Common myeloid progenitor, CD34-positive (primary cell): ENCODE data around the gene RAD51B.

ENCODE experiments used
- CTCF ChIA-PET: fragments of 350-600 bp; sonication (Branson Sonifier 250); formaldehyde crosslinking; loops from one replicate; lab custom pipeline; 2021; ENCODE audit warnings: antibody characterized with exemption; lab: Charles Lee
- POLR2A ChIA-PET: fragments of 350-600 bp; sonication (Branson Sonifier 250); formaldehyde crosslinking; loops from one replicate; lab custom pipeline; 2021; ENCODE audit warnings: antibody characterized with exemption; lab: Charles Lee
- DNase-seq, 3 donors: peaks; one replicate each; pipeline versions ENCODE4 v3.0.0 to v3.0.0-alpha.2; 2013
- H3K27ac ChIP-seq, 2 experiments: 1 replicate in 1 of 2; 2 replicates in 1 of 2; pipeline ENCODE4 v1.7.0; 2013; ENCODE audit warnings: inconsistent platforms in 2 of 2, low read length in 2 of 2, mild to moderate bottlenecking in 2 of 2, low read depth in 1 of 2, moderate library complexity in 1 of 2; ENCODE audit not compliant: severe bottlenecking in 2 of 2, insufficient read depth in 1 of 2, poor library complexity in 1 of 2
- H3K27me3 ChIP-seq, 5 experiments: replicated peaks in 2 of 5; 1 replicate in 3 of 5; 2 replicates in 2 of 5; pipeline versions ENCODE4 v1.6.1 to v1.7.0; 2013; ENCODE audit warnings: low read length in 4 of 5, mild to moderate bottlenecking in 2 of 5, moderate library complexity in 2 of 5, inconsistent platforms in 1 of 5; ENCODE audit not compliant: insufficient read depth in 5 of 5, control insufficient read depth in 4 of 5
- H3K36me3 ChIP-seq, 4 experiments: 1 replicate in 2 of 4; 2 replicates in 2 of 4; pipeline versions ENCODE4 v1.6.1 to v1.7.0; 2013; ENCODE audit warnings: low read length in 3 of 4, control low read depth in 1 of 4, mild to moderate bottlenecking in 1 of 4; ENCODE audit not compliant: control insufficient read depth in 4 of 4, insufficient read depth in 4 of 4
- H3K4me1 ChIP-seq, 4 experiments: 1 replicate in 3 of 4; 2 replicates in 1 of 4; pipeline versions ENCODE4 v1.6.1 to v1.7.1; 2013; ENCODE audit warnings: low read length in 3 of 4, mild to moderate bottlenecking in 3 of 4, control low read depth in 1 of 4, inconsistent platforms in 1 of 4, moderate library complexity in 1 of 4; ENCODE audit not compliant: control insufficient read depth in 4 of 4, insufficient read depth in 4 of 4; ENCODE audit errors: control extremely low read depth in 1 of 4
- H3K4me3 ChIP-seq, 7 experiments: 1 replicate in 4 of 7; 2 replicates in 3 of 7; pipeline versions ENCODE4 v1.5.1 to v1.7.0; 2013; ENCODE audit warnings: mild to moderate bottlenecking in 7 of 7, low read length in 6 of 7, moderate library complexity in 6 of 7, inconsistent platforms in 2 of 7, low read depth in 2 of 7, control low read depth in 1 of 7; ENCODE audit not compliant: insufficient read depth in 4 of 7, control insufficient read depth in 1 of 7; ENCODE audit errors: extremely low read depth in 1 of 7
- H3K9me3 ChIP-seq, 5 experiments: 1 replicate in 4 of 5; 2 replicates in 1 of 5; pipeline versions ENCODE4 v1.6.1 to v1.7.1; 2013; ENCODE audit warnings: low read length in 4 of 5, mild to moderate bottlenecking in 2 of 5, inconsistent platforms in 1 of 5, low read depth in 1 of 5, moderate library complexity in 1 of 5; ENCODE audit not compliant: control insufficient read depth in 4 of 5, insufficient read depth in 2 of 5; ENCODE audit errors: control extremely low read depth in 1 of 5
- WGBS: methylation state at CpG from one replicate; pipeline ENCODE4 v1.1.5; 2013; ENCODE audit not compliant: insufficient coverage; 5-methylcytosine and 5-hydroxymethylcytosine counted together

The RAD51B gene

DNA sequence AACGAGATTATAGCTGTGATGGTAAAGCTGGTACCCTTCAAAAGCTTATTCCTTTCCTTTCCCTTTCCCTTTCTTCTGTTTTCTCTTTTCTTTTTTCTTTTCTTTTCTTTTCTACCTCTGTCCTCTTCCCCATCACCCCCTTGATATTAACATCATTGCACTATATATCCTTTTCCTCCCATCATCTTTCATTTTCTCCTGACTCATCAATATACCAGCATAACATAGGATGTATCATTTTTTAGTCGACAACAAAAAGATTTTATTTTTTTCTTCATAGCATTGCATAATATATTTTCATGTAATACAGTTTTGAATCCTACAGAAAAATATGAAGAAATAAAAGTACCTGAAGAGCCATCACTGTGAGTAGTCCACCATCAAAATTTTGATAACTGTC lies 230.6 kb downstream of the RAD51B start:
- ChIA-PET POLR2A (no interaction called here), CTCF (interaction anchor here (1.8 kb wide), 1 partner anchor 12 kb away, joined by 4 read pairs; no protein-coding TSS in a partner anchor)
- Histone ChIP-seq H3K27me3 (no peaks in the 10 kb centered on the region), H3K27ac (no peak overlapping the region), H3K4me3 (no peak overlapping the region), H3K9me3 (no peaks in the 10 kb centered on the region), H3K36me3 (no peaks in the 10 kb centered on the region), H3K4me1 (no peaks in the 10 kb centered on the region)
- 100% methylated on average over 1 of the region's 2 CpGs for WGBS
- DNase-seq, result no peak

DNA sequence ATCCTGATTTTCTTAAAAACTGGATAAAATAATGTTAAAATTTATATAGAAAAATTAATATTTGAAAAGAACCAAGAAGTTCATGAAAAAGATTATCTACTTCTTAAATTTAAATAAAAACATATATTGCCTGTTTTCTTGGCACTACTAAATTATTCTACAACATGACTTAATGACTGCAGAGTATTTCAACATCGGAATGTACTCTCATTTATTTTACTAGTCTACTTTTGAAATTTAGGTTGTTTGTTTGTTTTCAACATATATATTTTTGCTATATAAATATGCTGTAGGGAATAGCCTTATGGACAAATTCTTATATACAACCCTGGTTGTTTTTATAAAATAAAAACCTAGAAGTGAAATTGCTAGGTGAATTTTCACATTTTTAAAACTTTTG lies 231.6 kb downstream of the RAD51B start:
- DNase-seq, result no peak
- Histone ChIP-seq H3K4me1 (no peaks in the 10 kb centered on the region), H3K27ac (no peak overlapping the region), H3K4me3 (no peak overlapping the region), H3K9me3 (no peaks in the 10 kb centered on the region), H3K27me3 (no peaks in the 10 kb centered on the region), H3K36me3 (no peaks in the 10 kb centered on the region)
- no CpG with 5 or more reads among the region's 1 CpG for WGBS
- ChIA-PET CTCF (no interaction called here), POLR2A (no interaction called here)

DNA sequence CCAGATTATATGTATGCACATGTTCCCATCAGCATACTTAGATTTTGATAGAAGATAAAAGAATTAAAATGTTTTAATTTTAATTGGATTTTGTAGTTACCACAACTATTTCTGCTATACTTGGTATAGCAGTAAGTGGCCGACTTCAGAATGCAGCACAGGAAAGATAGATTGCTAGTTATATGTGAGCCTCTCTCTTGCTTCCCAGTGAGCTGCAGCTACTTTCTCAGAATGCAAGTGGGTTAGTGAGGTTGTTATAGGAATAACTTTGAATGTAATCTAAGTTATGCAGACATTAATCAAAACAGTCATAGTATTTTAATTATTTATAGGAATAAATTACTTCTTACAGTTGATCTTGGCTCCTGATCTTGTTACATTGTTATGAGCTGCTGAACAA lies 240.6 kb downstream of the RAD51B start:
- Histone ChIP-seq H3K36me3 (peaks cover 0 to 2% (median 0%) of the 10 kb centered on the region in 4 experiments), H3K4me3 (no peak overlapping the region), H3K27ac (no peak overlapping the region), H3K9me3 (peaks cover 0 to 19% (median 4%) of the 10 kb centered on the region in 5 experiments), H3K27me3 (no peaks in the 10 kb centered on the region), H3K4me1 (no peaks in the 10 kb centered on the region)
- no peak for DNase-seq
- ChIA-PET CTCF (interaction anchor here (0.6 kb wide), 1 partner anchor 1014 kb away, joined by 3 read pairs; no protein-coding TSS in a partner anchor), POLR2A (no interaction called here)
- WGBS, result no CpG with 5 or more reads among the region's 1 CpG

DNA sequence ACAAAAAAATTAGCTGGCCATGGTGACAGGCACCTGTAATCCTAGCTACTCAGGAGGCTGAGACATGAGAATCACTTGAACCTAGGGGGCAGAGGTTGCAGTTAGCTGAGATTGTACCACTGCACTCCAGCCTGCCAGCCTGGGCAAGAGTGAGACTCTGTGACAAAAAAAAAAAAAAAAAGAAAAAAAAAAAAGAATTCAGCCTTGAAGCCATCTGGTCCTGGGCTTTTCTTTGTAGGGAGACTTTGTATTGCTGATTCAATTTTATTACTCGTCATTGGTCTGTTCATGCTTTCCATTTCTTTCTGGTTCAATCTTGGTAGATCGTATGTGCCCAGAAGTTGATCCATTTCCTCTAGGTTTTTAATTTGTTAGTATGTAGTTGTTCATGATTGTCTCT lies 243.1 kb downstream of the RAD51B start:
- ChIA-PET CTCF (no interaction called here), POLR2A (no interaction called here)

DNA sequence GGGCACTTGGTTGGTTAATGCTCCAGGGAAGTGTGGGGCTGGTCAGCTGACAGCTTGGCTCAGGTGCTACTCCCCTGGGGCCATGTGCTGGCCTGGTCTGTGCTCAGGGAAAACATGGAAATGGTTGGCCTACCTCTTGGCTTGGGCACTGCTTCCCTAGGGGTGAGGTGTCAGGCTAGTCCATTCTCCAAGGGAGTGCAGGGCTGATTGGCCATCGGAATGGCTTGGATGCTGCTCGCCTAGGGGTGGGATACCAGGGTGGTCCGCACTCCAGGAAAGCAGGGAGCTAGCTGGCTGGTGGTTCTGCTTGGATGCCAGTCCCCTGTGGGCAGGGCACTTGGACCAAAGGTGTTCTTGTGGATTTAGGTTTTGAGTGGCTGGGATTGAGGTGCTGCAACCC lies 245.7 kb downstream of the RAD51B start:
- no peaks in the 10 kb centered on the region for H3K4me1 ChIP-seq
- peaks cover 0 to 44% (median 9%) of the 10 kb centered on the region in 5 experiments for H3K9me3 ChIP-seq
- no peak overlapping the region for H3K4me3 ChIP-seq
- H3K27me3 ChIP-seq, result no peaks in the 10 kb centered on the region
- ChIA-PET POLR2A (no interaction called here), CTCF (interaction anchor here (1.2 kb wide), 1 partner anchor 121 kb away, joined by 3 read pairs; no protein-coding TSS in a partner anchor)
- H3K36me3 ChIP-seq, result peaks cover 0 to 3% (median 0%) of the 10 kb centered on the region in 4 experiments
- WGBS, result 97% methylated on average over 3 of the region's 3 CpGs
- DNase-seq, result no peak
- no peak overlapping the region for H3K27ac ChIP-seq

More for the DNA sequence above, 243.1 kb downstream of the RAD51B start:
- H3K27ac ChIP-seq, result no peak overlapping the region
- peaks cover 0 to 3% (median 0%) of the 10 kb centered on the region in 4 experiments for H3K36me3 ChIP-seq
- H3K27me3 ChIP-seq, result no peaks in the 10 kb centered on the region
- WGBS, result no CpG with 5 or more reads among the region's 2 CpGs
- peaks cover 0 to 22% (median 4%) of the 10 kb centered on the region in 5 experiments for H3K9me3 ChIP-seq
- no peak for DNase-seq
- H3K4me1 ChIP-seq, result no peaks in the 10 kb centered on the region
- no peak overlapping the region for H3K4me3 ChIP-seq

- CTCF ChIA-PET, result interaction anchor here (0.9 kb wide), 1 partner anchor 22 kb away, joined by 3 read pairs; no protein-coding TSS in a partner anchor
- POLR2A ChIA-PET, result no interaction called here
- Histone ChIP-seq H3K27me3 (no peaks in the 10 kb centered on the region), H3K9me3 (peaks cover 0 to 40% (median 7%) of the 10 kb centered on the region in 5 experiments), H3K4me1 (no peaks in the 10 kb centered on the region), H3K4me3 (no peak overlapping the region), H3K27ac (no peak overlapping the region), H3K36me3 (peaks cover 0 to 7% (median under 1%) of the 10 kb centered on the region in 4 experiments)
- no peak for DNase-seq
- 100% methylated on average over 2 of the region's 3 CpGs for WGBS
Observed at GRCh38 chr14:68074765-68075381, 255.3 kb downstream of the RAD51B start.

GRCh38 chr14:68075382-68076029 lies 255.9 kb downstream of the RAD51B start:
- DNase-seq, result no peak
- peaks cover 0 to 7% (median under 1%) of the 10 kb centered on the region in 4 experiments for H3K36me3 ChIP-seq
- no peaks in the 10 kb centered on the region for H3K27me3 ChIP-seq
- H3K4me3 ChIP-seq, result no peak overlapping the region
- ChIA-PET CTCF (interaction anchor here (0.9 to 1.1 kb wide), 2 partner anchors 21 to 38 kb away, joined by 3 read pairs; no protein-coding TSS in a partner anchor), POLR2A (no interaction called here)
- no peak overlapping the region for H3K27ac ChIP-seq
- 100% methylated on average over 4 of the region's 5 CpGs for WGBS
- no peaks in the 10 kb centered on the region for H3K4me1 ChIP-seq
- H3K9me3 ChIP-seq, result peaks cover 0 to 34% (median 7%) of the 10 kb centered on the region in 5 experiments
